HCT116 (cell line): ENCODE measurements around the gene PKMYT1. TPM values are rescaled to one million over a fixed set of nuclear protein-coding genes. Genes with fewer than 3 reads are reported as not detected.
A peak's percentile ranks its signal among the peaks of the same experiment; 100 is the strongest.

Experiments
- ATAC-seq: fragments of 200-7000 bp; cut with Tn5 transposase; 2 replicates; pipeline ENCODE4 v1.9.1; 2020; ENCODE audit warnings: mild to moderate bottlenecking, moderate library complexity
- BruUV-seq: library from RNA; stranded (reverse); fragments of 400-500 nt; replicated peaks from 2 replicates; lab custom pipeline; 2021; lab: Mats Ljungman, UMichigan
- CTCF ChIA-PET: fragments of 300-600 bp; sonication (Branson Sonifier 250); formaldehyde crosslinking; loops from one replicate; lab custom pipeline; 2021; ENCODE audit warnings: antibody characterized with exemption; lab: Charles Lee
- POLR2A ChIA-PET: fragments of 300-600, 350-600 bp; sonication (Branson Sonifier 250); formaldehyde crosslinking; loops from one replicate; lab custom pipeline; 2021; ENCODE audit warnings: antibody characterized with exemption; lab: Charles Lee
- RAD21 ChIA-PET, 2 experiments: fragments of 300-600 bp; sonication (Branson Sonifier 250); formaldehyde crosslinking; loops; one replicate each; lab custom pipeline; 2023; ENCODE audit warnings: low total read pairs in 2 of 2; ENCODE audit not compliant: uncharacterized antibody in 2 of 2, unreplicated experiment in 2 of 2, low non-redundant PET in 1 of 2; lab: Charles Lee
- DNase-seq: peaks from one replicate; pipeline ENCODE4 v3.0.0-alpha.2; 2010; ENCODE audit warnings: low read depth, low spot score
- H2AFZ ChIP-seq: fragments of 200-600 bp; shearing (Covaris generic), sonication (generic); 2 replicates; pipeline ENCODE4 v1.6.1; 2017; ENCODE audit warnings: low read depth, mixed run types, mixed read lengths, antibody characterized with exemption, low read length; ENCODE audit not compliant: poor library complexity, severe bottlenecking
- H3K27ac ChIP-seq: 2 replicates; pipeline ENCODE4 v1.5.1; 2012; ENCODE audit warnings: low read depth, low read length
- H3K27me3 ChIP-seq: fragments of 200-600 bp; sonication (generic); 2 replicates; pipeline ENCODE4 v1.6.1; 2016; ENCODE audit warnings: mixed run types, low read length, mixed read lengths; ENCODE audit not compliant: insufficient read depth
- H3K36me3 ChIP-seq, 2 experiments: fragments of 200-500 bp in 1 of 2; fragments of 200-600 bp in 1 of 2; sonication (Bioruptor generic) in 1 of 2; sonication (generic) in 1 of 2; 2 replicates each; pipeline versions ENCODE4 v1.5.1 to v1.6.1; 2014 to 2016; ENCODE audit warnings: low read length in 2 of 2, inconsistent platforms in 1 of 2, mixed read lengths in 1 of 2, mixed run types in 1 of 2; ENCODE audit not compliant: insufficient read depth in 2 of 2, control insufficient read depth in 1 of 2
- H3K4me1 ChIP-seq, 2 experiments: fragments of 200-600 bp in 1 of 2; sonication (generic) in 1 of 2; 2 replicates each; pipeline versions ENCODE4 v1.5.1 to v1.6.1; 2012 to 2017; ENCODE audit warnings: low read length in 2 of 2, inconsistent platforms in 1 of 2, mild to moderate bottlenecking in 1 of 2, mixed read lengths in 1 of 2, mixed run types in 1 of 2, moderate library complexity in 1 of 2; ENCODE audit not compliant: insufficient read depth in 2 of 2, control insufficient read depth in 1 of 2
- H3K4me2 ChIP-seq: fragments of 200-600 bp; sonication (generic); 2 replicates; pipeline ENCODE4 v1.6.1; 2017; ENCODE audit warnings: mixed run types, low read length, mixed read lengths
- H3K4me3 ChIP-seq, 2 experiments: fragments of 200-600 bp in 1 of 2; sonication (generic) in 1 of 2; replicated peaks in 1 of 2; 2 replicates each; pipeline ENCODE4 v1.5.1; 2011 to 2016; ENCODE audit warnings: low read length in 2 of 2, control low read depth in 1 of 2, low read depth in 1 of 2, mild to moderate bottlenecking in 1 of 2, mixed read lengths in 1 of 2, mixed run types in 1 of 2
- H3K79me2 ChIP-seq: fragments of 200-600 bp; sonication (generic); 2 replicates; pipeline ENCODE4 v1.6.1; 2017; ENCODE audit warnings: mild to moderate bottlenecking, mixed run types, low read length, moderate library complexity, mixed read lengths; ENCODE audit not compliant: insufficient read depth
- H3K9ac ChIP-seq: fragments of 200-600 bp; sonication (generic); 2 replicates; pipeline ENCODE4 v1.6.1; 2016; ENCODE audit warnings: low read length, mixed read lengths
- H3K9me2 ChIP-seq: fragments of 200-600 bp; sonication (generic), shearing (Covaris generic); 2 replicates; pipeline ENCODE4 v1.6.1; 2017; ENCODE audit warnings: mixed run types, mild to moderate bottlenecking, moderate library complexity; ENCODE audit not compliant: insufficient read depth
- H3K9me3 ChIP-seq, 2 experiments: fragments of 200-500 bp in 1 of 2; fragments of 200-600 bp in 1 of 2; sonication (Bioruptor generic) in 1 of 2; sonication (generic) in 1 of 2; 2 replicates each; pipeline ENCODE4 v1.6.1; 2014 to 2017; ENCODE audit warnings: low read length in 2 of 2, mixed read lengths in 2 of 2, inconsistent platforms in 1 of 2, low read depth in 1 of 2, mild to moderate bottlenecking in 1 of 2, mixed run types in 1 of 2, moderate library complexity in 1 of 2; ENCODE audit not compliant: control insufficient read depth in 1 of 2, insufficient read depth in 1 of 2
- H4K20me1 ChIP-seq: fragments of 200-600 bp; sonication (generic), shearing (Covaris generic); 2 replicates; pipeline ENCODE4 v1.6.1; 2017; ENCODE audit warnings: mixed run types, mild to moderate bottlenecking, moderate library complexity; ENCODE audit not compliant: insufficient read depth
- CBX3 ChIP-seq: IDR thresholded peaks from 2 replicates; pipeline ENCODE4 v1.6.1; 2012; ENCODE audit warnings: low read depth
- ELF1 ChIP-seq: IDR thresholded peaks from 2 replicates; pipeline ENCODE4 v1.6.1; 2012; ENCODE audit warnings: low read depth, borderline replicate concordance
- POLR2AphosphoS5 ChIP-seq: IDR thresholded peaks from 2 replicates; pipeline ENCODE4 v1.6.1; 2011; ENCODE audit warnings: mild to moderate bottlenecking, low read depth, low read length, moderate library complexity
- TCF7L2 ChIP-seq: IDR thresholded peaks from 2 replicates; pipeline ENCODE4 v1.7.0; 2011; ENCODE audit warnings: borderline replicate concordance, inconsistent platforms; ENCODE audit not compliant: insufficient read depth, insufficient read length; ENCODE audit errors: extremely low read depth
- YY1 ChIP-seq: IDR thresholded peaks from 2 replicates; pipeline ENCODE4 v1.6.1; 2011; ENCODE audit warnings: low read length, low read depth, moderate library complexity, mild to moderate bottlenecking; ENCODE audit not compliant: insufficient replicate concordance; ENCODE audit errors: extremely low read depth
- intact Hi-C: fragments of 100-400 bp; cut with micrococcal nuclease; formaldehyde crosslinking; loops from 2 replicates; pipeline ENCODE4 v1.10.0; 2022
- total RNA-seq: library from RNA; stranded (reverse); gene quantifications from one replicate; pipeline ENCODE4 v1.2.1, GENCODE V29; 2021; ENCODE audit not compliant: unreplicated experiment

Gene PKMYT1
- total RNA-seq, 1 experiment from 2014 or later = 104 TPM

- peaks cover 0 to 17% of the 10 kb centered on the region in 2 experiments; a peak in 1 of 4 replicates for H3K36me3 ChIP-seq
- no peaks in the 10 kb centered on the region for H3K27me3 ChIP-seq
- BruUV-seq = TSS peak; percentile 59
- H3K27ac ChIP-seq = peak overlapping the region; percentile 100
- CTCF ChIA-PET = interaction anchor here (0.8 to 6.1 kb wide), 9 partner anchors 8 to 38 kb away, joined by 3 to 39 read pairs (median 5); no protein-coding TSS in a partner anchor
- H4K20me1 ChIP-seq = no peaks in the 10 kb centered on the region
- no peak overlapping the region for H2AFZ ChIP-seq
- H3K79me2 ChIP-seq = peaks cover 26% of the 10 kb centered on the region; the same call in 1 of the 2 replicates
- TF ChIP-seq POLR2AphosphoS5 (peak; percentile 29; the same call in 1 of the 2 replicates), CBX3 (no peak), TCF7L2 (peak; percentile 44), ELF1 (no peak), YY1 (peak; percentile 30)
- TF ChIP-seq, all 23 proteins: peak for 3
- peaks cover 27 to 61% of the 10 kb centered on the region in 2 experiments for H3K4me1 ChIP-seq
- intact Hi-C loops = loop anchor here (5.0 kb wide), 2 partner anchors 39 to 864 kb away; partner anchors contain the start of genes PKMYT1 and TRAF7
- ChIA-PET POLR2A (interaction anchor here (0.5 to 8.2 kb wide), 21 partner anchors 9 to 1769 kb away, joined by 3 to 188 read pairs (median 4); partner anchors contain the start of genes CLDN9, KREMEN2, MMP25 and PAQR4), RAD21 (interaction anchor here in 1 of 2 experiments (0.7 kb wide), 1 partner anchor 11 kb away, joined by 3 read pairs; no protein-coding TSS in a partner anchor)
- H3K9me2 ChIP-seq = no peaks in the 10 kb centered on the region
- ATAC-seq = peak; percentile 20
- no peaks in the 10 kb centered on the region for H3K9me3 ChIP-seq
- H3K9ac ChIP-seq = peak overlapping the region; percentile 99
- H3K4me3 ChIP-seq = peak overlapping the region; percentile 94 to 95
- peak; percentile 66 for DNase-seq
- H3K4me2 ChIP-seq = peak overlapping the region; percentile 86
Measured at GRCh38 chr16:3020604-3021448, 40.6 kb upstream of the PKMYT1 start.
